ENCODE measurements around the gene APOA1.
"Not testable (repeated sequence)": the region's sequence is repeated elsewhere in the genome, so short reads cannot be mapped to it uniquely, and the experiment has no call there.

APOA1 gene

GRCh38 chr11:116857316-116857715 is 19.9 kb upstream of the APOA1 start:
- FAIRE-seq: no peak

GRCh38 chr11:116856423-116856822 is 19.0 kb upstream of the APOA1 start:
- no peak for FAIRE-seq

GRCh38 chr11:116855413-116855812 is 18.0 kb upstream of the APOA1 start:
- FAIRE-seq: no peak

GRCh38 chr11:116853461-116854073 is 16.1 kb upstream of the APOA1 start:
- no peak for FAIRE-seq

- FAIRE-seq: no peak
Measured at GRCh38 chr11:116852261-116853031, 15.0 kb upstream of the APOA1 start.

- no peak for FAIRE-seq
Measured at GRCh38 chr11:116851626-116852025, 14.2 kb upstream of the APOA1 start.

GRCh38 chr11:116849486-116849885 is 12.1 kb upstream of the APOA1 start:
- no peak for FAIRE-seq

GRCh38 chr11:116849060-116849459 is 11.6 kb upstream of the APOA1 start:
- FAIRE-seq: no peak

- no peak for FAIRE-seq
Measured at GRCh38 chr11:116847612-116848011, 10.2 kb upstream of the APOA1 start.

GRCh38 chr11:116844722-116845121 is 7.3 kb upstream of the APOA1 start:
- no peak for FAIRE-seq

- FAIRE-seq: no peak
Measured at GRCh38 chr11:116843661-116844060, 6.2 kb upstream of the APOA1 start.

- no peak for FAIRE-seq
Measured at GRCh38 chr11:116842909-116843308, 5.5 kb upstream of the APOA1 start.

GRCh38 chr11:116842117-116842516 is 4.7 kb upstream of the APOA1 start:
- no peak for FAIRE-seq

- no peak for FAIRE-seq
Measured at GRCh38 chr11:116840746-116841296, 3.4 kb upstream of the APOA1 start.

- FAIRE-seq: no peak
Measured at GRCh38 chr11:116840224-116840745, 2.9 kb upstream of the APOA1 start.

- FAIRE-seq: no peak
Measured at GRCh38 chr11:116838321-116839084, 1.1 kb upstream of the APOA1 start.

GRCh38 chr11:116836632-116836991 is 810 bp downstream of the APOA1 start:
- FAIRE-seq: no peak

GRCh38 chr11:116835791-116836631 is 1.4 kb downstream of the APOA1 start:
- no peak for FAIRE-seq

- FAIRE-seq: no peak
Measured at GRCh38 chr11:116835042-116835772, 2.2 kb downstream of the APOA1 start.

- FAIRE-seq: not testable (repeated sequence)
Measured at GRCh38 chr11:116834535-116835041, 2.8 kb downstream of the APOA1 start.

GRCh38 chr11:116833816-116834534 is 3.4 kb downstream of the APOA1 start:
- no peak for FAIRE-seq

Data from A204.1 (cell line).